ENCODE measurements around the gene HOXC4. TPM values are rescaled to one million over a fixed set of nuclear protein-coding genes. Genes with fewer than 3 reads are reported as not detected.

Gene HOXC4
- total and polyA plus RNA-seq, 2 of the 8 experiments (the other 6 are each of a cell fraction or from before 2014, with no cell fraction given), result not detected

DNA sequence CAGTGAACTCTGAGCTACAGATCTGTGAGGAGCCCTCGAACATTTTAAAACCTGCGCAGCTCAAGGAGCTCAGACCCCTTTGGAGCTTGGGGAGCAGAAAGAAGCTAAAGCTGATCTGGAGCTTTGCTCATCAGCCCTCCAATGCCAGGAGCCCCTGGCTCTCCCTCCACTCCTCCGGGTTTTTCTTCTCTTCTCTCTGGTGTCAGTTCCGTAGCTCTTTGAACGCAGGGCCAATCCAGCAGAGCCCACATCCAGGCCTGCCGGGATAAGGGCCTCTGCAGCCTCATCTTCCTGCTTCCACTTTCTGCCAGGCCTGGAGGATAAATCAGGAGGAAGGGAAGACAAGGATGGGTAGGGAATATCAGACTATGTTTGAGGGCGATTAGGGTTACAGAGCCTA lies 6.0 kb downstream of the HOXC4 start (continued):
- TF ChIP-seq, protein P1, sequence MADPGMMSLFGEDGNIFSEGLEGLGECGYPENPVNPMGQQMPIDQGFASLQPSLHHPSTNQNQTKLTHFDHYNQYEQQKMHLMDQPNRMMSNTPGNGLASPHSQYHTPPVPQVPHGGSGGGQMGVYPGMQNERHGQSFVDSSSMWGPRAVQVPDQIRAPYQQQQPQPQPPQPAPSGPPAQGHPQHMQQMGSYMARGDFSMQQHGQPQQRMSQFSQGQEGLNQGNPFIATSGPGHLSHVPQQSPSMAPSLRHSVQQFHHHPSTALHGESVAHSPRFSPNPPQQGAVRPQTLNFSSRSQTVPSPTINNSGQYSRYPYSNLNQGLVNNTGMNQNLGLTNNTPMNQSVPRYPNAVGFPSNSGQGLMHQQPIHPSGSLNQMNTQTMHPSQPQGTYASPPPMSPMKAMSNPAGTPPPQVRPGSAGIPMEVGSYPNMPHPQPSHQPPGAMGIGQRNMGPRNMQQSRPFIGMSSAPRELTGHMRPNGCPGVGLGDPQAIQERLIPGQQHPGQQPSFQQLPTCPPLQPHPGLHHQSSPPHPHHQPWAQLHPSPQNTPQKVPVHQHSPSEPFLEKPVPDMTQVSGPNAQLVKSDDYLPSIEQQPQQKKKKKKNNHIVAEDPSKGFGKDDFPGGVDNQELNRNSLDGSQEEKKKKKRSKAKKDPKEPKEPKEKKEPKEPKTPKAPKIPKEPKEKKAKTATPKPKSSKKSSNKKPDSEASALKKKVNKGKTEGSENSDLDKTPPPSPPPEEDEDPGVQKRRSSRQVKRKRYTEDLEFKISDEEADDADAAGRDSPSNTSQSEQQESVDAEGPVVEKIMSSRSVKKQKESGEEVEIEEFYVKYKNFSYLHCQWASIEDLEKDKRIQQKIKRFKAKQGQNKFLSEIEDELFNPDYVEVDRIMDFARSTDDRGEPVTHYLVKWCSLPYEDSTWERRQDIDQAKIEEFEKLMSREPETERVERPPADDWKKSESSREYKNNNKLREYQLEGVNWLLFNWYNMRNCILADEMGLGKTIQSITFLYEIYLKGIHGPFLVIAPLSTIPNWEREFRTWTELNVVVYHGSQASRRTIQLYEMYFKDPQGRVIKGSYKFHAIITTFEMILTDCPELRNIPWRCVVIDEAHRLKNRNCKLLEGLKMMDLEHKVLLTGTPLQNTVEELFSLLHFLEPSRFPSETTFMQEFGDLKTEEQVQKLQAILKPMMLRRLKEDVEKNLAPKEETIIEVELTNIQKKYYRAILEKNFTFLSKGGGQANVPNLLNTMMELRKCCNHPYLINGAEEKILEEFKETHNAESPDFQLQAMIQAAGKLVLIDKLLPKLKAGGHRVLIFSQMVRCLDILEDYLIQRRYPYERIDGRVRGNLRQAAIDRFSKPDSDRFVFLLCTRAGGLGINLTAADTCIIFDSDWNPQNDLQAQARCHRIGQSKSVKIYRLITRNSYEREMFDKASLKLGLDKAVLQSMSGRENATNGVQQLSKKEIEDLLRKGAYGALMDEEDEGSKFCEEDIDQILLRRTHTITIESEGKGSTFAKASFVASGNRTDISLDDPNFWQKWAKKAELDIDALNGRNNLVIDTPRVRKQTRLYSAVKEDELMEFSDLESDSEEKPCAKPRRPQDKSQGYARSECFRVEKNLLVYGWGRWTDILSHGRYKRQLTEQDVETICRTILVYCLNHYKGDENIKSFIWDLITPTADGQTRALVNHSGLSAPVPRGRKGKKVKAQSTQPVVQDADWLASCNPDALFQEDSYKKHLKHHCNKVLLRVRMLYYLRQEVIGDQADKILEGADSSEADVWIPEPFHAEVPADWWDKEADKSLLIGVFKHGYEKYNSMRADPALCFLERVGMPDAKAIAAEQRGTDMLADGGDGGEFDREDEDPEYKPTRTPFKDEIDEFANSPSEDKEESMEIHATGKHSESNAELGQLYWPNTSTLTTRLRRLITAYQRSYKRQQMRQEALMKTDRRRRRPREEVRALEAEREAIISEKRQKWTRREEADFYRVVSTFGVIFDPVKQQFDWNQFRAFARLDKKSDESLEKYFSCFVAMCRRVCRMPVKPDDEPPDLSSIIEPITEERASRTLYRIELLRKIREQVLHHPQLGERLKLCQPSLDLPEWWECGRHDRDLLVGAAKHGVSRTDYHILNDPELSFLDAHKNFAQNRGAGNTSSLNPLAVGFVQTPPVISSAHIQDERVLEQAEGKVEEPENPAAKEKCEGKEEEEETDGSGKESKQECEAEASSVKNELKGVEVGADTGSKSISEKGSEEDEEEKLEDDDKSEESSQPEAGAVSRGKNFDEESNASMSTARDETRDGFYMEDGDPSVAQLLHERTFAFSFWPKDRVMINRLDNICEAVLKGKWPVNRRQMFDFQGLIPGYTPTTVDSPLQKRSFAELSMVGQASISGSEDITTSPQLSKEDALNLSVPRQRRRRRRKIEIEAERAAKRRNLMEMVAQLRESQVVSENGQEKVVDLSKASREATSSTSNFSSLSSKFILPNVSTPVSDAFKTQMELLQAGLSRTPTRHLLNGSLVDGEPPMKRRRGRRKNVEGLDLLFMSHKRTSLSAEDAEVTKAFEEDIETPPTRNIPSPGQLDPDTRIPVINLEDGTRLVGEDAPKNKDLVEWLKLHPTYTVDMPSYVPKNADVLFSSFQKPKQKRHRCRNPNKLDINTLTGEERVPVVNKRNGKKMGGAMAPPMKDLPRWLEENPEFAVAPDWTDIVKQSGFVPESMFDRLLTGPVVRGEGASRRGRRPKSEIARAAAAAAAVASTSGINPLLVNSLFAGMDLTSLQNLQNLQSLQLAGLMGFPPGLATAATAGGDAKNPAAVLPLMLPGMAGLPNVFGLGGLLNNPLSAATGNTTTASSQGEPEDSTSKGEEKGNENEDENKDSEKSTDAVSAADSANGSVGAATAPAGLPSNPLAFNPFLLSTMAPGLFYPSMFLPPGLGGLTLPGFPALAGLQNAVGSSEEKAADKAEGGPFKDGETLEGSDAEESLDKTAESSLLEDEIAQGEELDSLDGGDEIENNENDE (IDR thresholded peaks at IDR 0.05; ENCODE audit: insufficient replicate concordance, low read length), result no peak

Data from H1 (cell line).